EH (cell line): Measurements from ENCODE around the gene FBXO27.
A peak's percentile ranks its signal among the peaks of the same experiment; 100 is the strongest.
"Not testable (repeated sequence)": the region's sequence is repeated elsewhere in the genome, so short reads cannot be mapped to it uniquely, and the experiment has no call there.

ENCODE experiments used
- DNase-seq: peaks from one replicate; pipeline ENCODE4 v3.0.0-alpha.2; 2015; ENCODE audit warnings: low read depth

FBXO27 gene

GRCh38 chr19:38988627-38989026 lies 43.7 kb downstream of the FBXO27 start:
- not testable (repeated sequence) for DNase-seq

GRCh38 chr19:38987745-38988144 lies 44.6 kb downstream of the FBXO27 start:
- DNase-seq: not testable (repeated sequence)

- DNase-seq: no peak
Observed at GRCh38 chr19:38985262-38985661, 47.1 kb downstream of the FBXO27 start.

- no peak for DNase-seq
Observed at GRCh38 chr19:38980583-38981374, 51.6 kb downstream of the FBXO27 start.

- DNase-seq: no peak
Observed at GRCh38 chr19:38979812-38980211, 52.5 kb downstream of the FBXO27 start.

GRCh38 chr19:38978326-38978689 lies 54.0 kb downstream of the FBXO27 start:
- no peak for DNase-seq

- DNase-seq: peak; percentile 26
Observed at GRCh38 chr19:38977445-38978325, 54.7 kb downstream of the FBXO27 start.

- DNase-seq: peak; percentile 48
Observed at GRCh38 chr19:38975861-38976271, 56.5 kb downstream of the FBXO27 start.

- peak; percentile 68 for DNase-seq
Observed at GRCh38 chr19:38975214-38975860, 57.0 kb downstream of the FBXO27 start, which contains the start of gene FBXO17. Gene FBXO17 (minus strand): TSS chr19:38975742. CDS start chr19:38950319, 25,423 bp downstream.

- peak; percentile 23 for DNase-seq
Observed at GRCh38 chr19:38974624-38975213, 57.6 kb downstream of the FBXO27 start.
